ENCODE data around the gene LRRN4CL.
A peak's percentile ranks its signal among the peaks of the same experiment; 100 is the strongest.
"Not testable (repeated sequence)": the region's sequence is repeated elsewhere in the genome, so short reads cannot be mapped to it uniquely, and the experiment has no call there.

The LRRN4CL gene

DNA sequence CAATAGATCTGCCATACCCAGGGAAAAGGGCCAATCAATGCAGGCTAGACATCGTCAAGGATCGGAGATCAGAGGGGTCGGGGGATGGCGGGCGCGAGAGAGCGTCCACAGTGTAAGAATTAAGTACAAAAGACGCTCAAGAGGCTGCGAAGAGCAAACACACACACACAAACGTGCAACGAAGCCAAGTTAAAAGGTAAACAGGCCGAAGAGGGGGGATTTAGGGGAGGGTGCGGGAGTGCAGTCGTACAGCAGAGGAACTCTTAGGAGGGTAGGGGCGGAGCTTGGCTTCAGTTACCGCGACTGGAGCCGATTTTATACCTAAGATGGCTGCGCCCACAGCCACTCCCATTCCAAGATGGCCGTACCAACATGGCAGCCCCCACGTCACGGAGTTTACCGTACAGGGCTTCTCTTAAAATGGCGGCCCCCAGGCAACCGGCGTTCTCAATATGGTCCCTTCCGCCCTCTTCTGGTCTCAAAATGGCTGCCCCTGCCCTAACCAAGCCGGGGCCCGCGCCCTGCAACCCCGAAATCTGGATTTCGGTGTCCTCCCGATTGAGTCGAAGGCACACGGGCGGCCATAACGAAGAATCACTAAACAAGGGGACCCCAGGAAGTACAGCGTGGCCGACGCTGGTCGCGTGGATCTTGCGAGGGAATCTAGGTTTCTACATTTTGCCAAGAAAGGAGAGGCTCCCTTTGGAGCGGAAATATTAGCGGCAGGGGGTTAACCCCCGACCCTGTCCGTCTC is 20.1 kb upstream of the LRRN4CL start:
- DNase-seq (ENCODE audit: low read depth), result peak; percentile 92

DNA sequence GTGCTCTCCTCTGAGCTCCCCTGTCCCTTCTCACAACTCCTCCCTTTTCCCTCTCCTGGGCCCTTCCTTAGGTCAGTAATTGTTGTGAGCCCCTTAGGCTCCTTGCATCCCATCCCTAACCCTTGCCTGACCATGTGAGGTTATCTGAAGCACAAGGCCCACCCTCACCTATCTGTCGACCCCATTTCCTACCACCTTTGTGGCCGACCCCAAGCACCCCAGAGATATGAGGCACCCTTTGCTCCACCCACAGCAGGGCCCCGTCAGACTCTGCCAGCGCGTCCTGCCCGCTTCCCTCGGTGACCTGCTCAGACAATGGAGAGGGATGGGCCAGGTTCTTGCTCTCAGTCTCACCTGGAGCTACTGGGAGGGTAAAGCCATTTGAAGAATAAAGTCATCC is 19.5 kb upstream of the LRRN4CL start:
- peak; percentile 21 for DNase-seq (ENCODE audit: low read depth)

DNA sequence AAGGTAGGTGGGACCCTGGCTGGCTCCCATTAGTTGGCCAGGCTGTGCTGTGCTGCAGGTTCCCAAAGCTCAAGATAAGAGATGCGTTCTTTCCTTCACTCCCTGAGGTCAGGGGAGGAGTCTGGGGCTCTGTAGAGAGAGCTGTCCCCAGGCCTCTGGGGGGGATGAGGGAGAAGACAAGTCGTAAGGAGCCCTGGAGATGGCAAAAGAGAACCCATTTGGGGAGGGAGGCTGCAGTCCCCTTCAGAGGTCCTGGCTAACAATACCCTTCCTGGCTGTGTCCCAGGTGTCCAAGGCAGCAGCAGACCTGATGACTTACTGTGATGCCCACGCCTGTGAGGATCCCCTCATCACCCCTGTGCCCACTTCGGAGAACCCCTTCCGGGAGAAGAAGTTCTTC is 19.1 kb upstream of the LRRN4CL start:
- no peak for DNase-seq (ENCODE audit: low read depth)

DNA sequence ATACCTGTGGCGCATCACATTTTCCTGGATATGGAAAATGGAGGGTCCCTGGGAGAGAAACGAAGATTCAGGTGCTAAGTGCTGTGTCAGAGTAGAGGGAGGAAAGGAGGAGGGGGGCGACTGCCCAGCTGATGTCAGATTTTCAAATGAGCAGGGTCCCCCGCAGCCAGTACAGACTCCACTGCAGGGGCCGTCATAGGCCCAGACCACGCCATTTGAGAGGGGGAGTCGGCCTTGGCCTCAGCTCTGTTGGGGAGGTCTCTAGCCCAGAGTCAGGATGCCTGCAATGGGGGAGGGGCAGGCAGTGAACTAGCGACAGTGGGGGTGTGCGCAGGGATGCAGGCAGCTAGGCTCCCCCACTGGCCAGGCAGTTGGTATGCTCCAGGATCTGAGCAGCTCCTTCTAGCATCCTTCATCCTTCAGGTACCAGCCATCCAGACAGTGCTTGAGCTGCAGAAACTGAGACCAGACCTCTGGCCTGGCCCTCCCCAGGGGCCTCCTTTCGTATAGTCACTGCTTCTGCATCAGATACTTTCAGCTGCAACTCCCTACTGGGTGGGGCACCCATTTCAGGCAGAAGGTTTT is 18.0 kb upstream of the LRRN4CL start, which contains the start of the genes BSCL2 and GNG3:
BSCL2 (minus strand) TSS at position 148 of the 585 bp plus-strand sequence. CDS start 229 bp downstream, outside the sequence.
GNG3 (plus strand) TSS at position 400 of the 585 bp plus-strand sequence. CDS start 620 bp downstream, outside the sequence.
- DNase-seq (ENCODE audit: low read depth), result no peak

DNA sequence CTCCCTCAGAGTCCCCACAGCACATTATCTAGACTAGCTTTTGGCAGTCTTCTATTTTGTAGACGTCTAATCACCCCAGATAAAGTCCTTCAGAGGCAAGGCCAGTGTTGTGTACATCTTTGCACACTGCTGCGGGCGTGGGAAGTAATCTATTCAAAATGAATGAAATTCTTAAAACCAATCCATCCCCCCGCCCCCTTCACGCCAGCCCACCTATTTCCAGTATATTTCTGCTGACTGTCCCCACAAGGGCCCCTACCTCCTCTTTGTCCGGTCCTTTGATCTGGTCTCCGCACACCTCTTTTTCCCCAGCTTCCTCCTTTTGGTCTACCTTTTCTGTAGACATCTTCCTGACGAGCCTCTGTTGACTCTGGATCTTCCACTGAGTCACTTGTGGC is 17.5 kb upstream of the LRRN4CL start:
- DNase-seq (ENCODE audit: low read depth), result no peak

DNA sequence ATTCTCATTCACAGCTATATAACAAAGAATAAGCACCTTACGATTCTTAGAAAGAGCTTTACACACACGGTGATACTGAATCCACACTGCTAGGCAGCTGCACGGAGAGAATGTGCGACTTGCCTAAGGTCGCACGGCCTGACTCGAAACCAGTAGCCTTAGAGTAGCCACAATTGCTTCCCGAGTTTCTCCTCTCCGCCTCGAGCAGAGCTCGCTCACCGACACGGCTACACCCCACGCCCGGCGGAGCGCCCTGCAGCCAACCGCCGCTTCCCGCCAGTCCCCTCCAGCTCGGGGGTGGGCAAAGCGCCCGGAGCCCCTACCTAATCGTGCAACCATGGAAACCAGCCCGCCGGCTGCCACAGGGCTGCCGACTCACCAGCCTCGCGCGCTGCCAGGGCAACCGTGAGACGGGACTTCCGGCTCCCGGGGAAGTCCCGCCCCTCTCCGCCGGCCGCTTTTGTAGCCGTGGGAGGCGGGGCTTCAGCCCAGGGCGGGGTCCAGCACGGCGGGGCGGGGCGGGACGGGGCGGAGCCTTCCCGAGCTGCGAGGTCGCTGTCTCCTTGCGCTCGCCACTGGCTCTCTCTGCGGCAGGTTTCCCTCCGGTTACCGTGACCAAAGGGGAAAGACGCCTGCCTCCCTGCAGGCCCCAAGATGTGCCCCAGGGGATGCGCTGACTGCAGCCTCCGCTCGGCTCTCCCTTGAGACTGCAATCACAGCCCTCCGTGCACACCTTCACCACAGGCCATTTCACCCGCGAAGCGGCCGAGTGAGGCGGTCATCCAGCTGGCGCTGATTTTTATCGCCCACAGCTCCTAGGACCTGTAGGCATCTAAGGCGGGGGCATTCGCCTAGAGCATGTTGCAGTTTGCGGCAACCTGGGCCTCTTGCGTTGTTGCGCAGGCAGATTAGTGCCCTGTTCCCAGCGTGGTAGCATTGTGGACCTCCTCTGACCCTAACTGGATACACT is 16.8 kb upstream of the LRRN4CL start:
- DNase-seq (ENCODE audit: low read depth), result peak; percentile 92

DNA sequence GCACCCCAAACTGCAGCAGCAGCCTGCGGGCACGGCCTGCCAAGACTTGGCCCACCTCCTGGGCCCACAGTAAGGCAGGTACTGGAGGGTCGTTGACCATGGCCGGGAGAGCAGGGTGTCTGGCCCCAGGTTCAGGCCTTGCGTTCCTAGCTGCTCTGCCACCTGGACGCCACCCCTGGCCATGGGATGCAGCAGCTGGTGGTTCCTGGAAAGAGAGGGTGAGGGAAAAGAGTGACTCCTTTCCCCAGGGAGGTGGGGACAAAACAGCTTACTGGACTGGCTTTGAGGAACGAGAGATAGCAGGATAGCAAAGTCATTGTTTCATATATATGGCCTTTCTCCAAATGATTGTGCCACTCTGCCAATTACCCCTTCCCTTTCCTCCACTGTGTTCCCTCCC is 16.1 kb upstream of the LRRN4CL start:
- no peak for DNase-seq (ENCODE audit: low read depth)

DNA sequence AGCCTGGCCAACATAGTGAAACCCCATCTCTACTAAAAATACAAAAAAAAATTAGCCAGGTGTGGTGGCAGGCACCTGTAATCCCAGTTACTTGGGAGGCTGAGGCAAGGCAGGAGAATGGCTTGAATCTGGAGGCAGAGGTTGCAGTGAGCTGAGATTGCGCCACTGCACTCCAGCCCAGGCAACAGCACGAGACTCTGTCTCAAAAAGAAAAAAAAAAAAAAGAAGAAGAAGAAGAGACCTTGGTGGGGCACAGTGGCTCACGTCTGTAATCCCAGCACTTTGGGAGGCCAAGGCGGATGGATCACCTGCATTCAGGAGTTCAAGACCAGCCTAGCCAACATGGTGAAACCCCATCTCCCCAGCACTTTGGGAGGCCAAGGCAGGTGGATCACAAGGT is 14.6 kb upstream of the LRRN4CL start:
- DNase-seq (ENCODE audit: low read depth), result not testable (repeated sequence)

DNA sequence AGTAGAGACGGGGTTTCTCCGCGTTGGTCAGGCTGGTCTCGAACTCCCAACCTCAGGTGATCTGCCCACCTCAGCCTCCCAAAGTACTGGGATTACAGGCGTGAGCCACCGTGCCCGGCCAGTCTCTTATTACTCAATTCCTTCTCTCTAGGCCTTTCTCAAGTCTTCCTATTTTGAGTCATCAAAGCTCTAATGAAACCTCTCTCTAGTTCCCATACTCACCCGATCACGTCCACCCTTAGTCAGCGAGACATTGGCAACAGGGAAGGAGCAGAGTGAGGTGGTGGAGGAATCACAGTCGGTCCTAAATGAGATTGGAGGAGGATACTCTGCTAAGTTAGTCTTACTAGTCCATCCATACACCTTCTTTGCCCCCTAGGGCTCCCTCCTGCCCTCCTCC is 12.9 kb upstream of the LRRN4CL start:
- DNase-seq (ENCODE audit: low read depth), result no peak

DNA sequence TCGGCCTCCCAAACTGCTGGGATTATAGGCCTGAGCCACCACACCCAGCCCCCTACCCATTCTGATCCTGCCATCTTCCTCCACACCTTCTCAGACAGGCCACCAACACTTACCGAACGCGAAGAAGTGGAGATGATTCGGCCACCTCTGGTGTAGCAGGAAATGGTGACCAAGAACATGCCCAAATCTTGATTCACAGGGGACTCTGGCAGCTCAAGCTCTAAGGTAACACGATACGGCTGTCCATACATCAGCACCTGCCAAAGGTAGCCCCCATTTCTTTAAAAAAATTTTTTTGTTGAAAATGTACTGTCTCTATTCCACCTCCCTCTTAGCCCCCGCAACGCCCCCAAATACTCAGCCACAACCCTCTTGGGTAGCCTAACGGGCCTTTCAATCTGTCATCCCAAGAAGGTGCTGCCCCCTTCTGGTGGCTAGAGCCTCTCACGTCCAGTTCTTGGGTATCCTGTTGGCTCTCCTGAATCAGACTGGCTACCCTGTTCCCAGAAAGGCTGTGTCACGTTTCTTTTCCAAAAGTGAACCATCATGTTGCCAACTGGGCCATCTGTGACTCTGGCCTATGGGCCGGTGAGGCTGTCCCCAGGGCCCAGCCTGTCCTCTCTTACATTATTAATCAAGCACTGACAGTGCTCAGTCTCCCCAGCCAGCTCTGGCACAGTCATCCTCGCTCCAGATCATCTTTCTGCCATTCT is 5.3 kb upstream of the LRRN4CL start:
- peak; percentile 64 for DNase-seq (ENCODE audit: low read depth)

DNA sequence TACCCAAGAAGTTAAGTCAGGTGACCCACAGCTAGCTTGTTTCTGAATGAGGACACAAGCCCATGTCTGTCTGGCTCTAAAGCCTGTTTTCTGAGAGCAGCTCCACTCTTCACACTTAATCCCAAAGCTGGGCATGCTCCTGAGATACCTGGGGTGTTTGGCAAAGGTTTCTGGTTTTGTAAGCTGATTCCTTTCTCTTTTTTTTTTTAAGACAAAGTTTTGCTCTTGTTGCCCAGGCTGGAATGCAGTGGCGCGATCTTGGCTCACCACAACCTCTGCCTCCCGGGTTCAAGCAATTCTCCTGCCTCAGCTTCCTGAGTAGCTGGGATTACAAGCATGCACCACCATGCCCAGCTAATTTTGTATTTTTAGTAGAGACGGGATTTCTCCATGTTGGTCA is 4.3 kb upstream of the LRRN4CL start:
- DNase-seq (ENCODE audit: low read depth), result not testable (repeated sequence)

DNA sequence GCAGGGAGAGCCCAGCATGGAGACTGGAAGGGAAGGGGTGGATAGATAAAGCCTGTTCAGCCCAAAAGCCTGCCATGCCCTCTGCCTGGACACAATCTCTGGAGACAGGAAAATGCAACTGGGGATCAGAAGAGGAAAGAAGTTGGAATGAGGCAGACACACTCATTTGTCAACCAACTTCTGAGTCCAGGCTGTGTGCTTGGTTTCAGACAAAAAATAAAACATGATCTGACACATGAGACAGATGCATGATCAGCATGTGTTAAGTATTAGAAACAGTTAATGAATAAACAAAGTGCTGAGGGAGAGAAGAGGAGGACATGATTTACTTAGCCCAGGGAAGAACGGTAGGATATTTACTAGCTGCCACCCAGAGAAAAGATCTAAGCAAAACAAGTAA is 839 bp downstream of the LRRN4CL start:
- DNase-seq (ENCODE audit: low read depth), result no peak

DNA sequence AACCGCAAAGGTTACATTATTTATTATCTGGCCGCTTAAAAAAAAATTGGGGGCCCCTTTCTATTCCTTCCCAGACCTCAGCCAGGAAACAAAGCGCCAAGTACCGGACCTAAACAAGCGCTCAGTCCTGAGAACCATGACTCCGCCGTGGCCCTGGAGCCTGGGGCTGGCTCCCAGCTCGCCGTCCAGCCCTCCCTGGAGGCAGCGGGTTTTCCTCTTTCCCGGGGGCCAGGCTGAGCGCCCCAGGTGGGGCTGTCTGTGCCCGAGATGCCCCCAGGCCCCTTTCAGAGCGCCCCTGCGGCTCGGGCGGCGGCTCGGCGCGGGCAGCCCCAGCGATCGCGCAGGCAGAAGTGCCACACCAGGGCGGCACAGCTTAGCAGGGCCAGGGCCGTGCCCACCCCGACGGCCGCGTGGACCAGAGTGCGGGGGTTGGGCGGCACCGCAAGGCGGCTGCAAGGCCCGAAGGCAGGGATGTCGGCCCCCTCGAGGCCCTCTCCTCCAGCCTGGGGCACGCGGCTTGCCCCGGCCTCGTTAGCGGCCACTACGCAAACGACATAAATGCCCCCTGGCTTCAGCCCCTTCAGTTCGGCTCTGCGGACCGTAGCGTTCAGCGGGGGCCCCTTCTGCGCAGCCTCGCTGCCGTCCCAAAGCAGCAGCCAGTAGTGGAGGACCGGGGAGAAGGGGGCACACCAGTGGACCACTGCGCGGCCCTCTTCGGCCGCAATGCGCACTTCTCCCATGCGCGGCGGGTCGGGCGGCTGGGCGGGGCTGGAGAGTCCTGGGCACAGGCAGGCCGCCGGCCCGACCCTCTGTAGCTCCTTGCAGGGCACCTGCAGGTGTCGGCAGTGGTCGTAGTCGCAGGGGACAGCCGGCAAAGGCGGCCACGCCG is 1.6 kb downstream of the LRRN4CL start:
- no peak for DNase-seq (ENCODE audit: low read depth)

DNA sequence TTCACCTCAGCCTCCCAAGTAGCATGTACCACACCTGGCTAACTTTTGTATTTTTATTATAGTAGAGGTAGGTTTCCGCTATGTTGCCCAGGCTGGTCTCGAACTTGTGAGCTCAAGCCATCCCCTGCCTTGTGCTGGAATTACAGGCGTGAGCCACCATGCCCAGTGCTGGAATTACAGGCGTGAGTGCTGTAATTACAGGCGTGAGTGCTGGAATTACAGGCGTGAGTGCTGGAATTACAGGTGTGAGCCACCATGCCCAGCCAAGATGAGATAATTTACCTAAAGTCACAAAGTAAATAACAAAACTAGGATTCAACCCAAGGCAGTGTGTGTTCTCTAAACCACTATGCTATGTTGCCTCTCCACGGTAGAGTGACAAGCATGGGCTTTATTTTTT is 6.8 kb downstream of the LRRN4CL start:
- no peak for DNase-seq (ENCODE audit: low read depth)

DNA sequence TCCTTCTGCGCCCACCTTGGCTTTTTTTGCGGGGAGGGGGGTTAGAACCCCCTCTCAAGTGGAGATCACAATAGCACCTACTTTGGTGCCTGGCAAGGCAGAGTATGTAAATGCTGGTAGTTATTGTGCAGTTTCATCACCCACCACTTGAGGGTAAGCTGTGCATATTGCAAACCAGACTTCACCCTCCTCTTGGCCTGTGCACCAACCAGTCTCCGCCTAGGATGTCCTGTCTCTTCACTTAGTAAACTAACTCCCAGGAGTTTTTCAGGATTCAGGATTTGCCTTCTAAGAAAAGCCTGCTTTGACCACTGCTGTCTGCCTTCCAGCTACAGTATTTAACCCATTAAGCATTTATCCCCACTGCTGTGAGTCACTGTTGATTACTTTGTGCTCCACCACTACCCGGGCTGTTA is 8.5 kb downstream of the LRRN4CL start:
- peak; percentile 23 for DNase-seq (ENCODE audit: low read depth)

DNA sequence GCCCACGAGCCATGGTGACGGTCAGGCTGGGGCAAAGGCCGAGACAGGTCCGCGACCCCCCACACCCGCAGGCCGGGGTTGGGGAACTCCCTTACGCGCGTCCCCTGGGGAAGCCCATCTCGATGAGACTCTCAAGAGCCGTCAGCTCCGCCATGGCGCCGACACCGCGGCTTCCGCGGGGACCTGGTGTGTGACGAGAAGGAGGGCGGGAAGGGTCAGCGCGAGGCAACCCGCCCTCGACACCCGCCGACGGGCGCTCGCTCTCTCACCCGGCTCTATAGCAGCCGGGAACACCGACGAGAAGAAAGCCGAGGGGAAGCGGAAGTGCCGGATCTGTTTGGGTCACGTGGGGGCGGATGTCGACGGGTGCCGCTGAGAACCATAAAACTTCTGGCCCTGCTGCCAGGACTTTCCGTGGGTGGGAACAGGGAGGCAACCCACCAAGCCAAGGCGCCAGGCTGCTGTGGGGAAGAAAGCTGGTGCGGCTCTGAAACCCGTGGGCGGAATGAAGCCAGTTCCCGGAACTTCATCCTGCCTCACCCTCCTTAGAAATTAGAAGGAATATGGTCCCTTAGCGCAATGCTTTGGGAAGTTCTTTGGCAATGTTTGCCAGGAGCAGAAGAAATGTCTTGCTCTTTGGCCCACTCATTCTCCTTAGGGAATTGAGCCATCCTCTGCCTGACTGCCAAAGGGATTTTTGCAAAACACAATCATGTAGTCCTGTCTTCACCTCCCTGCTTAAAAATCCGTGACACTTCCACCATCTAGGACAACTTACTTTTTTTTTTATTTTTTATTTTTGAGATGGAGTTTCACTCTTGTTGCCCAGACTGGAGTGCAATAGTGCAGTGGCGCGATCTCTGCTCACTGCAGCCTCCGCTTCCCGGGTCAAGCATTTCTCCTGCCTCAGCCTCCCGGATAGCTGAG is 10.3 kb downstream of the LRRN4CL start, which contains the start of gene UBXN1:
UBXN1 (minus strand) TSS at position 304 of the 927 bp plus-strand sequence; CDS start at position 154, 150 bp downstream.
- peak; percentile 85 for DNase-seq (ENCODE audit: low read depth)

DNA sequence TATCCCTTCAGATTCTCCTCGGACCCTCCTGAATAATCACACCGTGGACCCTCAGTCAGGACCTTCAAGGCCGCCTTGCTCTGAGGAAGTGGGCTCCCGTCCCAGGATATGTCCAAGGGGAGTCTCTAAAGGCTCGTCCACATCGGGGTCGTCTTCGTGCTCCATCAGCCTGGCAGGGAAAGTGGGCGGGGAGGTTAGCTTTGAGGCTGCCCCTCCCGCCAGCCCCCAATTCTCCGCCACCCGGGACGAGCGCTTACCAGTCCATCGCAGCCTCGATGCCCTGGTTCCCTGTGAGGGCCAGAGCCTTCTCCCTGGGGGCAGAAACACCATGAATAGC is 10.9 kb downstream of the LRRN4CL start:
- DNase-seq (ENCODE audit: low read depth), result no peak

DNA sequence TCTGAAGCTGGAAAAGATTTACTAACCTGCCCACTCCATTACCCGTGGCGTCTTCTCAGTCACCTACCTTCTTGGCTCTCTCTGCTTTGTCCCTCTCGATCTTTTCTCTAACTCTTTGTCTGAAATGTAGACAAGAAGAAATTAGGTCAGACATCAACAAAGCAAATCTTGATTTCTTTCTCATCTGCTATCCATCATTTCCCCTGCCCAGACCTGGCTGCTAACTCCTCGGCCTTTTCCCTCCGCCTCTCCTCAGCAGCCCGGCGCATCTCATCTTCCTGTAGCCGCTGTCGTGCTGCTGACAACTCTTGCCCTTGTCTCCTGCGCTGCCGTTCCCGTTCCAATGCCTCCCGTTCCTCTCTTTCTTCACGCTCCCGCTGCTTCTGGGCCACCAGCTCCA is 11.6 kb downstream of the LRRN4CL start:
- no peak for DNase-seq (ENCODE audit: low read depth)

DNA sequence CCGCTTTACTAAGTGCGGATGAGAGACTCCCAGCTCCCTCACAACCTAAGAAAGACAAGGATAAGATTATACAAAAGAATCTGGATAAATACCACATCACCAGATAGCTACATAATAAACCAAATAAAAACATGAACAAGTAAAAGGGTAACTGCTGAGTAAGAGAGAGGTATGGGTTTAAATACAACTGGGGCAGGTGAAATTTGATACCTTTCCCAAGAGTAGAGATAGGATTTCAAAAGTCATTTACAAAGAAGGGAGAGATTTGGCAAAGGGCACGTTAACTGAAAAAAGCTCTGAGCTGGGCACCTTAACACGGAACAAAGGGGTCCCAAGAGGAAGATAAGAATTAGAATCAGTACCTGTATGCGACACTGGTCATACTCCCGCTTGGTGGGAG is 12.2 kb downstream of the LRRN4CL start:
- no peak for DNase-seq (ENCODE audit: low read depth)

DNA sequence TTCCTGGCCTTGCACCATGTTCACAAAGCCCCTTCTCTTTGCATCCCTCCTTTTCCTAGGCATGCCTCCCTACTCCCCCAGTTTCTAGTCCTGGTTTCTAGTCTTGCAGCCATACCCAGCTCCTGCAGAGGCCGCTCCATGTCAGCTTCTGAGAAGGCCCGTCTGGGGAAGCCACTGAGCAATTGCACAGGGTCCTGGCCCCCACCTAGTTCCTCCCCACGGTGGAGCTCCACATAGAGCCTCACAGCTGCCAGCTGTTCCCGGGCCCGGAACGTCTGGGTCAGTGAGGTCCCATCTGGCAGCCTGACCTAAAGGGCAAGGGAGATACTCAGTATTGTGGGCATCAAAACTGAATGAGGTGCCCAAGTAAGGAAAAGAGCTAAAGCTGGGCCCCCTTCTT is 12.6 kb downstream of the LRRN4CL start:
- DNase-seq (ENCODE audit: low read depth), result no peak
